ENCODE data around the gene RHOBTB1. TPM values are rescaled to one million over a fixed set of nuclear protein-coding genes. Genes with fewer than 3 reads are reported as not detected.

RHOBTB1 gene
- total RNA-seq, 8 experiments from 2014 or later, result 2.8 to 34.4 (median 11.2) TPM

- in situ Hi-C loops (cut with MboI; ENCODE audit: low pct_unique_long_range_greater_than_20kb in 2 of 9, low sequenced_read_pairs in 9 of 9, unreplicated experiment in 9 of 9), result no loop called here
Observed at GRCh38 chr10:60825520-60825919, 118.5 kb downstream of the RHOBTB1 start.

GRCh38 chr10:60823324-60823723 is 120.7 kb downstream of the RHOBTB1 start:
- Histone ChIP-seq H3K4me3 (no peak overlapping the region), H3K4me1 (replicated peaks in 1 of 2) (peaks cover 6 to 12% of the 10 kb centered on the region in 2 donors), H3K27ac (peak overlapping the region in 1 of 2 donors; percentile 7)
- ATAC-seq (replicated peaks in 6 of 8), result no peak
- 80 to 100% (median 100%) methylated on average over 1 of the region's 1 CpG; no CpG with 5 or more reads in 5 of the 10 experiments for WGBS, 10 experiments
- in situ Hi-C loops (cut with MboI; ENCODE audit: low pct_unique_long_range_greater_than_20kb in 2 of 9, low sequenced_read_pairs in 9 of 9, unreplicated experiment in 9 of 9), result loop anchor here in 5 of 9 experiments (25.0 kb wide), 5 partner anchors 439 to 1414 kb away; no protein-coding TSS in a partner anchor

More at GRCh38 chr10:60825520-60825919, 118.5 kb downstream of the RHOBTB1 start:
- ATAC-seq (replicated peaks in 6 of 8), result no peak
- no peak overlapping the region for H3K4me3 ChIP-seq
- H3K4me1 ChIP-seq (replicated peaks in 1 of 2), result peaks cover 6 to 11% of the 10 kb centered on the region in 2 donors
- 50 to 100% (median 83%) methylated on average over 1 to 4 of the region's 4 CpGs; no CpG with 5 or more reads in 2 of the 10 experiments for WGBS, 10 experiments
- no peak overlapping the region for H3K27ac ChIP-seq

DNA sequence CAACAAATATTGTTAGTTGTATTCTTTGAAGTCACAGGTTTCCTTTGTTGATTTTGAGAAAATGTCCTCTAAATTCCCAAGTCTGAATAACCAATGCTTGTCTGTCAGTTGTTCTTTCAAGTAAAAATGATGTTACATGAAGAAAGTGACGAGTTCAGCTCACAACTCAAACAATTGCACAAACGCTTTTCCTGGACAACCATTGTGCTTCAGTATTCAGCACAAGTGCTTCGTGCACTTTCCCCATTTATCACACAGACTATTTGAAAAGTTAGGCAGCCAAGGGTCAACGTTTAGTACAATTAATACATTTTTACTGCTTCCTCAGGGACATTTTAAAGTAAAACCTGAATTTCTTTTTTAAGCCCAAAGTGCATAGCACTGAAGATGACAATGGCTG is 121.2 kb downstream of the RHOBTB1 start:
- Histone ChIP-seq H3K27ac (no peak overlapping the region), H3K4me3 (no peak overlapping the region), H3K4me1 (replicated peaks in 1 of 2) (peaks cover 6 to 12% of the 10 kb centered on the region in 2 donors)
- 0 to 70% (median 12%) methylated on average over 1 to 4 of the region's 4 CpGs for WGBS, 10 experiments
- in situ Hi-C loops (cut with MboI; ENCODE audit: low pct_unique_long_range_greater_than_20kb in 2 of 9, low sequenced_read_pairs in 9 of 9, unreplicated experiment in 9 of 9), result loop anchor here in 5 of 9 experiments (25.0 kb wide), 5 partner anchors 439 to 1414 kb away; no protein-coding TSS in a partner anchor
- peak in 3 of 8 experiments; percentile 42 to 89 (median 52) for ATAC-seq (replicated peaks in 6 of 8)

DNA sequence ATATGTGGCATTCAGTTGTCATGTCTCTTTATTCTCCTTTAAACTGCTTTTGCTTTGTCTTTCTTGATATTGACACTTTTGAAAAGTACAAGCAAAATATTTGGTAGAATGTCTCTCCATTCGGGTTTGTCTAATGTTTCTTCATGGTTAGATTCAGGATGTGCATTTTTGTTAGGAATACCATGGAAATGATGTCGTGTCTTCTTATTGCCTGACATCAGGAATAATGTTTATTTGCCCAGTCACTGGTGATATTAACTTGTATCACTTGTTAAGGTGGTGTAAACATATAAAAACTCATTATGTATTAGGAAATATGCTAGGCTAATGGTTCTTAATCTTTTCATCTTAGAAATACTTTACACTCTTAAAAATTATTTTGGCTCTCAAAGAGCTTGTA is 122.3 kb downstream of the RHOBTB1 start:
- no peak overlapping the region for H3K27ac ChIP-seq
- H3K4me3 ChIP-seq, result no peak overlapping the region
- in situ Hi-C loops (cut with MboI; ENCODE audit: low pct_unique_long_range_greater_than_20kb in 2 of 9, low sequenced_read_pairs in 9 of 9, unreplicated experiment in 9 of 9), result loop anchor here in 5 of 9 experiments (25.0 kb wide), 5 partner anchors 441 to 1416 kb away; no protein-coding TSS in a partner anchor
- peak in 1 of 8 experiments; percentile 24 for ATAC-seq (replicated peaks in 6 of 8)
- WGBS, 10 experiments, result 13 to 85% (median 54%) methylated on average over 1 to 2 of the region's 2 CpGs; no CpG with 5 or more reads in 2 of the 10 experiments
- H3K4me1 ChIP-seq (replicated peaks in 1 of 2), result peaks cover 8 to 12% of the 10 kb centered on the region in 2 donors

DNA sequence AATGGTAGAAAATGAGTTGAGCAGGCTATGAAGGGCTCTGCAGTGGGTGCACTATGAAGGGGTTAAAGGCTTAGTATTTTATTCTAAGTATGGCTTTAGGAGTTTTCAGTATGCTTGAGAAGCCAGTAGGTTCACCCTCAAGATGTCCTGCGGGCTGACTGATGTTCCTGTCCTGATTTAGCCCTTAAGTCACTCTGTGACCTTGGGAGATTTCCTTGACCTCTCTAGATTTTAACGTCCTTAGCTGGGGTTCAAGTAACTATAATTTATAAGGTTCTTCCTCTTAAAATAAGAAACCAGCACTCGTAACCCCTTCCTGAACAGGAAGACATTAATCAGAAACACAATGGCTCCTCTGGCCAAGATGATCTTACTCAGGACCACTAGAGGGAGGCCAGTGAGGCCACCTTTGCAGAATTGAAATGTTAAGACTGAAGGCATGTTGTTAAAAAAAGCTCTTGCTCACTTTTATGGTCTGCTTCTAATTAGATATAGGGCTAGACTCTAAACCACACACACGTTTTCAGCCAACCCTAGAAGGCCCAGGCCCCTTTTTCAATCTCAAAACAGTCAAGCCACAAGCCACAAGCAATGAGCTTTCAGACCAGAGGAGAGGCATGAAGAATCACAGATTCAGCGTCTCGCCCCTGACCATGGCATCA is 123.8 kb downstream of the RHOBTB1 start:
- H3K4me3 ChIP-seq, result no peak overlapping the region
- 0 to 83% (median 71%) methylated on average over 1 to 6 of the region's 6 CpGs; no CpG with 5 or more reads in 1 of the 10 experiments for WGBS, 10 experiments
- no peak overlapping the region for H3K27ac ChIP-seq
- in situ Hi-C loops (cut with MboI; ENCODE audit: low pct_unique_long_range_greater_than_20kb in 2 of 9, low sequenced_read_pairs in 9 of 9, unreplicated experiment in 9 of 9), result loop anchor here in 5 of 9 experiments (25.0 kb wide), 5 partner anchors 442 to 1417 kb away; no protein-coding TSS in a partner anchor
- H3K4me1 ChIP-seq (replicated peaks in 1 of 2), result peaks cover 8 to 12% of the 10 kb centered on the region in 2 donors
- peak in 1 of 8 experiments; percentile 18 for ATAC-seq (replicated peaks in 6 of 8)

Other genes with a start within 250 kb of the RHOBTB1 start
- gene CDK1, start 165.7 kb downstream of the RHOBTB1 start, total RNA-seq, result 10 to 100 TPM in 3 of 8 experiments, 1 to 10 TPM in 4, under 1 TPM in 1; 0.31 to 77.5 (median 4.2) TPM